Stimulated activated naive CD8-positive, alpha-beta T cell treated with anti-CD3 and anti-CD28 coated beads, Interleukin-15, Interleukin-2, amounts not matched to agents 100 ng/mL and 50 ng/mL, for 24 hours (primary cell): ENCODE data around the gene FES.

ENCODE experiments used
- H3K27ac Mint-ChIP-seq: one replicate; pipeline ENCODE4 v1.8.0; 2021; ENCODE audit warnings: mild to moderate bottlenecking, mixed read lengths
- H3K27me3 Mint-ChIP-seq: one replicate; pipeline ENCODE4 v1.8.0; 2021; ENCODE audit warnings: mixed read lengths
- H3K36me3 Mint-ChIP-seq: one replicate; pipeline ENCODE4 v1.8.0; 2021; ENCODE audit warnings: low read depth, mixed read lengths
- H3K4me1 Mint-ChIP-seq: one replicate; pipeline ENCODE4 v1.8.0; 2021; ENCODE audit warnings: low read depth, mixed read lengths
- H3K4me3 Mint-ChIP-seq: one replicate; pipeline ENCODE4 v1.8.0; 2021; ENCODE audit warnings: mild to moderate bottlenecking, mixed read lengths
- H3K9me3 Mint-ChIP-seq: one replicate; pipeline ENCODE4 v1.8.0; 2021; ENCODE audit warnings: mixed read lengths

The FES gene

GRCh38 chr15:90931828-90932659 is 47.7 kb downstream of the FES start, which contains the start of gene HDDC3:
TSS of gene HDDC3 (minus strand) at chr15:90932549. CDS start at chr15:90932540, 9 bp downstream.
- H3K4me3 Mint-ChIP-seq, result peak within 1 kb of the TSS; percentile 99
- no peaks in the 10 kb centered on the region for H3K27me3 Mint-ChIP-seq
- peak within 1 kb of the TSS; percentile 99 for H3K27ac Mint-ChIP-seq
- H3K36me3 Mint-ChIP-seq, result peaks cover 14% of the 10 kb centered on the region
- H3K9me3 Mint-ChIP-seq, result no peaks in the 10 kb centered on the region
- H3K4me1 Mint-ChIP-seq, result peaks cover 56% of the 10 kb centered on the region

- Mint-ChIP-seq H3K4me3 (peak overlapping the region; percentile 99), H3K4me1 (peaks cover 56% of the 10 kb centered on the region), H3K36me3 (peaks cover 14% of the 10 kb centered on the region)
Observed at GRCh38 chr15:90932660-90932991, 48.3 kb downstream of the FES start.

GRCh38 chr15:90933301-90933700 is 49.0 kb downstream of the FES start:
- H3K27me3 Mint-ChIP-seq, result no peaks in the 10 kb centered on the region
- peaks cover 55% of the 10 kb centered on the region for H3K4me1 Mint-ChIP-seq
- H3K27ac Mint-ChIP-seq, result no peak overlapping the region
- H3K36me3 Mint-ChIP-seq, result peaks cover 15% of the 10 kb centered on the region
- no peaks in the 10 kb centered on the region for H3K9me3 Mint-ChIP-seq
- H3K4me3 Mint-ChIP-seq, result peak overlapping the region; percentile 26

More at GRCh38 chr15:90932660-90932991, 48.3 kb downstream of the FES start:
- Mint-ChIP-seq H3K9me3 (no peaks in the 10 kb centered on the region), H3K27ac (peak overlapping the region; percentile 86), H3K27me3 (no peaks in the 10 kb centered on the region)

- Mint-ChIP-seq H3K4me3 (peak overlapping the region; percentile 83), H3K9me3 (no peaks in the 10 kb centered on the region), H3K36me3 (peaks cover 19% of the 10 kb centered on the region), H3K27me3 (no peaks in the 10 kb centered on the region), H3K27ac (peak overlapping the region; percentile 92), H3K4me1 (peaks cover 49% of the 10 kb centered on the region)
Observed at GRCh38 chr15:90934256-90934948, 50.1 kb downstream of the FES start.

- Mint-ChIP-seq H3K36me3 (peaks cover 22% of the 10 kb centered on the region), H3K4me1 (peaks cover 43% of the 10 kb centered on the region), H3K9me3 (no peaks in the 10 kb centered on the region), H3K27ac (peak within 1 kb of the TSS; percentile 92), H3K27me3 (no peaks in the 10 kb centered on the region), H3K4me3 (peak within 1 kb of the TSS; percentile 83)
Observed at GRCh38 chr15:90934949-90935751, 50.8 kb downstream of the FES start, which contains the start of gene UNC45A. TSS of gene UNC45A (plus strand) at chr15:90935285. CDS start at chr15:90935325, 40 bp downstream.

GRCh38 chr15:90936823-90937222 is 52.5 kb downstream of the FES start:
- no peak overlapping the region for H3K27ac Mint-ChIP-seq
- H3K4me3 Mint-ChIP-seq, result peak overlapping the region; percentile 83
- H3K4me1 Mint-ChIP-seq, result peaks cover 29% of the 10 kb centered on the region
- H3K27me3 Mint-ChIP-seq, result no peaks in the 10 kb centered on the region
- no peaks in the 10 kb centered on the region for H3K9me3 Mint-ChIP-seq
- peaks cover 37% of the 10 kb centered on the region for H3K36me3 Mint-ChIP-seq

- peaks cover 48% of the 10 kb centered on the region for H3K36me3 Mint-ChIP-seq
- no peak overlapping the region for H3K27ac Mint-ChIP-seq
- no peak overlapping the region for H3K4me3 Mint-ChIP-seq
- peaks cover 25% of the 10 kb centered on the region for H3K4me1 Mint-ChIP-seq
- no peaks in the 10 kb centered on the region for H3K27me3 Mint-ChIP-seq
- no peaks in the 10 kb centered on the region for H3K9me3 Mint-ChIP-seq
Observed at GRCh38 chr15:90938261-90938660, 54.0 kb downstream of the FES start.

GRCh38 chr15:90939756-90940155 is 55.5 kb downstream of the FES start:
- H3K4me3 Mint-ChIP-seq, result no peak overlapping the region
- H3K4me1 Mint-ChIP-seq, result peaks cover 14% of the 10 kb centered on the region
- H3K27ac Mint-ChIP-seq, result no peak overlapping the region
- H3K27me3 Mint-ChIP-seq, result no peaks in the 10 kb centered on the region
- H3K36me3 Mint-ChIP-seq, result peaks cover 54% of the 10 kb centered on the region
- H3K9me3 Mint-ChIP-seq, result no peaks in the 10 kb centered on the region

GRCh38 chr15:90941038-90941437 is 56.7 kb downstream of the FES start:
- no peak overlapping the region for H3K27ac Mint-ChIP-seq
- H3K36me3 Mint-ChIP-seq, result peaks cover 60% of the 10 kb centered on the region
- no peak overlapping the region for H3K4me3 Mint-ChIP-seq
- H3K4me1 Mint-ChIP-seq, result peaks cover 9% of the 10 kb centered on the region
- H3K27me3 Mint-ChIP-seq, result no peaks in the 10 kb centered on the region
- H3K9me3 Mint-ChIP-seq, result no peaks in the 10 kb centered on the region

- Mint-ChIP-seq H3K36me3 (peaks cover 54% of the 10 kb centered on the region), H3K9me3 (no peaks in the 10 kb centered on the region), H3K4me1 (no peaks in the 10 kb centered on the region), H3K4me3 (no peak overlapping the region), H3K27me3 (no peaks in the 10 kb centered on the region), H3K27ac (no peak overlapping the region)
Observed at GRCh38 chr15:90942354-90943120, 58.2 kb downstream of the FES start.

- no peaks in the 10 kb centered on the region for H3K27me3 Mint-ChIP-seq
- no peak overlapping the region for H3K4me3 Mint-ChIP-seq
- peaks cover 58% of the 10 kb centered on the region for H3K36me3 Mint-ChIP-seq
- no peaks in the 10 kb centered on the region for H3K9me3 Mint-ChIP-seq
- no peak overlapping the region for H3K27ac Mint-ChIP-seq
- H3K4me1 Mint-ChIP-seq, result no peaks in the 10 kb centered on the region
Observed at GRCh38 chr15:90945091-90945490, 60.8 kb downstream of the FES start.
